DMS79 (cell line): ENCODE measurements around the gene TRIM48.
"Not testable (repeated sequence)": the region's sequence is repeated elsewhere in the genome, so short reads cannot be mapped to it uniquely, and the experiment has no call there.

ENCODE experiments used
- DNase-seq: peaks from one replicate; lab custom pipeline; 2025; lab: John Stamatoyannopoulos, UW

Gene TRIM48, protein sequence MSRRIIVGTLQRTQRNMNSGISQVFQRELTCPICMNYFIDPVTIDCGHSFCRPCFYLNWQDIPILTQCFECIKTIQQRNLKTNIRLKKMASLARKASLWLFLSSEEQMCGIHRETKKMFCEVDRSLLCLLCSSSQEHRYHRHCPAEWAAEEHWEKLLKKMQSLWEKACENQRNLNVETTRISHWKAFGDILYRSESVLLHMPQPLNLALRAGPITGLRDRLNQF

DNA sequence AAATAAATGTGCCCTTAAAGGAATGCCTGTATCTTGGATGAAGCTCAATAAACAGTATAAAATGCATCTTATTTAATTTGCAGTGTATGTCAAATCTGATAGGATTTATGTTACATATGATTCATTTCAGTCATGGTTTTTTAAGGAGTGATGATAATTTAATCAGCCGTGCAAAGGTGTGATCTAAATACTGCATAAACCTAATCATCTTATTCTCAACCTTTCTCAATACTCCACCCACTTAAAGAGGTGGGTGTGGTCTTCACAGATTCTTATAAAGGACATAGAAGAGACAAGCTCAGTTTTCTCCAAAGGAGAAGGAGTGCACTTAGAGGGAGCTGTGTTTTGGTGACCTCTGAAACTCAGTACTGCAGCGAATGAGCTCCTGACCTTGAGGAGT lies at the start of gene TRIM48:
Gene TRIM48 (plus strand): TSS at position 301 of the 400 bp plus-strand sequence. CDS start 113 bp downstream, outside the sequence.
- DNase-seq = not testable (repeated sequence)

GRCh38 chr11:55238316-55238715 lies 23.6 kb upstream of the TRIM48 start:
- not testable (repeated sequence) for DNase-seq

GRCh38 chr11:55263081-55263480 lies 1.1 kb downstream of the TRIM48 start:
- no peak for DNase-seq
